Large intestine (tissue), 3 donors: ENCODE measurements around the gene FYCO1. TPM values are rescaled to one million over a fixed set of nuclear protein-coding genes. Genes with fewer than 3 reads are reported as not detected.
A peak's percentile ranks its signal among the peaks of the same experiment; 100 is the strongest.

Source experiments
- DNase-seq, 2 donors: peaks; one replicate each; pipeline versions ENCODE4 v3.0.0 to v3.0.0-alpha.2; 2013
- H3K27ac ChIP-seq: one replicate; pipeline ENCODE4 v1.5.1; 2013; ENCODE audit warnings: low read length
- H3K27me3 ChIP-seq: 2 replicates; pipeline ENCODE4 v1.6.1; 2013; ENCODE audit warnings: low read length; ENCODE audit not compliant: control insufficient read depth, insufficient read depth
- H3K36me3 ChIP-seq: 2 replicates; pipeline ENCODE4 v1.6.1; 2013; ENCODE audit warnings: low read length; ENCODE audit not compliant: control insufficient read depth, insufficient read depth
- H3K4me1 ChIP-seq: one replicate; pipeline ENCODE4 v1.6.1; 2013; ENCODE audit warnings: low read length; ENCODE audit not compliant: control insufficient read depth, insufficient read depth
- H3K4me3 ChIP-seq: one replicate; pipeline ENCODE4 v1.5.1; 2013; ENCODE audit warnings: low read length
- H3K9me3 ChIP-seq: one replicate; pipeline ENCODE4 v1.6.1; 2013; ENCODE audit warnings: mild to moderate bottlenecking, low read depth, low read length, moderate library complexity; ENCODE audit not compliant: control insufficient read depth
- WGBS: methylation state at CpG from one replicate; pipeline ENCODE4 v1.1.5; 2013; ENCODE audit warnings: low lambda C conversion rate; ENCODE audit not compliant: insufficient coverage; 5-methylcytosine and 5-hydroxymethylcytosine counted together
- polyA plus RNA-seq: library from polyadenylated mRNA; unstranded; fragments of 120-200 nt; gene quantifications from one replicate; pipeline ENCODE4 v1.2.1, GENCODE V29; 2013

Gene FYCO1
- polyA plus RNA-seq, 1 donor: 19.6 TPM

GRCh38 chr3:45917146-45917898 is 78.3 kb downstream of the FYCO1 start:
- Histone ChIP-seq H3K9me3 (no peaks in the 10 kb centered on the region), H3K27ac (no peak overlapping the region), H3K27me3 (no peaks in the 10 kb centered on the region), H3K36me3 (peaks cover 33% of the 10 kb centered on the region), H3K4me1 (no peaks in the 10 kb centered on the region), H3K4me3 (no peak overlapping the region)
- no peak for DNase-seq
- 80% methylated on average over 2 of the region's 6 CpGs for WGBS

- Histone ChIP-seq H3K4me3 (no peak overlapping the region), H3K27me3 (no peaks in the 10 kb centered on the region), H3K4me1 (no peaks in the 10 kb centered on the region), H3K9me3 (no peaks in the 10 kb centered on the region), H3K27ac (no peak overlapping the region), H3K36me3 (peaks cover 17% of the 10 kb centered on the region)
- WGBS: no CpG with 5 or more reads among the region's 13 CpGs
- peak; percentile 14 to 28 for DNase-seq
Measured at GRCh38 chr3:45915518-45916231, 79.9 kb downstream of the FYCO1 start.

GRCh38 chr3:45915059-45915439 is 80.6 kb downstream of the FYCO1 start:
- Histone ChIP-seq H3K9me3 (no peaks in the 10 kb centered on the region), H3K27me3 (no peaks in the 10 kb centered on the region), H3K27ac (no peak overlapping the region), H3K36me3 (peaks cover 12% of the 10 kb centered on the region), H3K4me3 (no peak overlapping the region), H3K4me1 (no peaks in the 10 kb centered on the region)
- 100% methylated on average over 2 of the region's 9 CpGs for WGBS
- no peak for DNase-seq

- Histone ChIP-seq H3K27ac (no peak overlapping the region), H3K9me3 (no peaks in the 10 kb centered on the region), H3K36me3 (peaks cover 7% of the 10 kb centered on the region), H3K4me3 (no peak overlapping the region), H3K27me3 (no peaks in the 10 kb centered on the region), H3K4me1 (no peaks in the 10 kb centered on the region)
- DNase-seq: no peak
- whole genome bisulfite sequencing: no CpG with 5 or more reads among the region's 7 CpGs
Measured at GRCh38 chr3:45914362-45915058, 81.1 kb downstream of the FYCO1 start.

DNA sequence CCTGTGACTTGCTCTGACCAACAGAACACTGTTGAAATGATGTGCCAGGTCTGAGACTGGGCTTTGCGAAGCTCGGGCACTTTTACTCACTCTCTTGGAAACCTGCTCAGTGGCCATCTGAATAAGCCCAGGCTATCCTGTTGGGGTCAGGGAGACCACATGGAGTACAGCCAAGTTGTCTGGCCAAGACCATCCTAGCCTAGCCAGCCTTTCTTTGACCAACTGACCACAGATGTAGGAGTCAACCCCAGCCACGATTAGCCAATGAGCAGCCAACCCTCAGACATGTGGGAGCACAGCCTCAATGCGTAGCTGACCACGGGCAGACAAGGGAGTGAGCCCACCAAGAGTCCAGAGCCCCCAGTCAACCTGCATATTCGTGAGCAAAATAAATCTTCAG is 83.2 kb downstream of the FYCO1 start:
- no peaks in the 10 kb centered on the region for H3K4me1 ChIP-seq
- no CpG with 5 or more reads among the region's 6 CpGs for WGBS
- no peaks in the 10 kb centered on the region for H3K36me3 ChIP-seq
- no peak overlapping the region for H3K4me3 ChIP-seq
- H3K27me3 ChIP-seq: no peaks in the 10 kb centered on the region
- H3K9me3 ChIP-seq: no peaks in the 10 kb centered on the region
- H3K27ac ChIP-seq: no peak overlapping the region
- no peak for DNase-seq

GRCh38 chr3:45911511-45912226 is 84.0 kb downstream of the FYCO1 start:
- H3K27ac ChIP-seq: no peak overlapping the region
- no peak for DNase-seq
- no peaks in the 10 kb centered on the region for H3K27me3 ChIP-seq
- 100% methylated on average over 5 of the region's 11 CpGs for WGBS
- no peaks in the 10 kb centered on the region for H3K36me3 ChIP-seq
- no peaks in the 10 kb centered on the region for H3K4me1 ChIP-seq
- no peaks in the 10 kb centered on the region for H3K9me3 ChIP-seq
- no peak overlapping the region for H3K4me3 ChIP-seq

GRCh38 chr3:45910892-45911291 is 84.7 kb downstream of the FYCO1 start:
- Histone ChIP-seq H3K4me1 (no peaks in the 10 kb centered on the region), H3K36me3 (no peaks in the 10 kb centered on the region), H3K27me3 (no peaks in the 10 kb centered on the region), H3K4me3 (no peak overlapping the region), H3K9me3 (no peaks in the 10 kb centered on the region), H3K27ac (no peak overlapping the region)
- WGBS: no CpG with 5 or more reads among the region's 4 CpGs
- no peak for DNase-seq

DNA sequence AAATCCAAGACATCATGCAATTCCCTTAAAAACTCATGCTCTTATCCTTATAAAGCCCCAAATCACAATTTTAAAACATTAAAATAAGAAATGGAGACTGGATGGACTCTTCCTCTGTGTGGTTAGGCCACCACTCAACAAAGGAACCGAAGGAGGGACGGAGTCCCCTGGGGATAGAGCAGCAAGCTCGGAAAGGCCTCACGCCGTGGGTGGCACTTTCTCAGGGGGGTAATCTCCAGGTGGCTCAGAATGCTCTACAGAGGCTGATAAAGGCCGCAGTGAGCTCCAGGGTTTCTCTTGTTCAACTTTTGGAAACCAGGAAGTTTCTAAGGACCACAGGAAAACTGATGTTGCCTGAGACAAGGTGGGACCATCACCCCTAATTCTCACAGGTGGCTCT is 86.1 kb downstream of the FYCO1 start:
- no peak for DNase-seq
- H3K27ac ChIP-seq: no peak overlapping the region

DNA sequence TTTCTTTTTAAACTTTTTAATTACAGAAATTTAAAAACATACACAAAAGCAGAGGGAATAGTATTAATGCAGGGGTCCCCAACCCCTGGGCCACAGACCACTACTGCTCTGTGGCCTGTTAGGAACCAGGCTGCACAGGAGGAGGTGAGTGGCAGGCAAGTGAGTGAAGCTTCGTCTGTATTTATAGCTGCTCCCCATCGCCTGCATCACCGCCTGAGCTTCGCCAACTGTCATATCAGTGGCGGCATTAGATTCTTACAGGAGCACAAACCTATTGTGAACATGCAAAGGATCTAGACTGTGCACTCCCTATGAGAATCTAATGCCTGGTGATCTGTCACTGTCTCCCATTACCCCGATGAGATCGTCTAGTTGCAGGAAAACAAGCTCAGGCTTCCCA is 86.9 kb downstream of the FYCO1 start:
- no CpG with 5 or more reads among the region's 7 CpGs for WGBS
- Histone ChIP-seq H3K4me1 (no peaks in the 10 kb centered on the region), H3K27me3 (no peaks in the 10 kb centered on the region), H3K36me3 (no peaks in the 10 kb centered on the region), H3K9me3 (no peaks in the 10 kb centered on the region), H3K4me3 (no peak overlapping the region), H3K27ac (no peak overlapping the region)
- no peak for DNase-seq

More for the DNA sequence above, 86.1 kb downstream of the FYCO1 start:
- Histone ChIP-seq H3K4me3 (no peak overlapping the region), H3K36me3 (no peaks in the 10 kb centered on the region), H3K4me1 (no peaks in the 10 kb centered on the region), H3K27me3 (no peaks in the 10 kb centered on the region), H3K9me3 (no peaks in the 10 kb centered on the region)
- WGBS: no CpG with 5 or more reads among the region's 6 CpGs
